Chondrocyte (in vitro differentiated cells): ENCODE results near the gene PLXNA2. TPM values are rescaled to one million over a fixed set of nuclear protein-coding genes. Genes with fewer than 3 reads are reported as not detected.
A peak's percentile ranks its signal among the peaks of the same experiment; 100 is the strongest.

Experiments used
- DNase-seq: peaks from one replicate; pipeline ENCODE4 v3.0.0; 2021; ENCODE audit warnings: mixed read lengths, low spot score
- H3K27ac Mint-ChIP-seq: one replicate; pipeline ENCODE4 v1.8.0; 2021; ENCODE audit warnings: mild to moderate bottlenecking, moderate library complexity, mixed read lengths; ENCODE audit not compliant: unreplicated experiment
- H3K27me3 Mint-ChIP-seq: 2 replicates; pipeline ENCODE4 v1.8.0; 2021; ENCODE audit warnings: low read depth, mixed read lengths
- H3K36me3 Mint-ChIP-seq: 2 replicates; pipeline ENCODE4 v1.8.0; 2021; ENCODE audit warnings: low read depth, mixed read lengths
- H3K4me1 Mint-ChIP-seq: 2 replicates; pipeline ENCODE4 v1.8.0; 2021; ENCODE audit warnings: low read depth, mild to moderate bottlenecking, mixed read lengths
- H3K4me3 Mint-ChIP-seq: one replicate; pipeline ENCODE4 v1.8.0; 2021; ENCODE audit warnings: mild to moderate bottlenecking, moderate library complexity, mixed read lengths; ENCODE audit not compliant: unreplicated experiment
- H3K9me3 Mint-ChIP-seq: 2 replicates; pipeline ENCODE4 v1.8.0; 2021; ENCODE audit warnings: low read depth, mixed read lengths
- CTCF ChIP-seq: fragments of 200-600 bp; sonication (generic); IDR thresholded peaks from 2 replicates; pipeline ENCODE4 v1.5.0; 2021; ENCODE audit warnings: antibody characterized with exemption, mild to moderate bottlenecking, moderate library complexity
- total RNA-seq: library from RNA; stranded (reverse); gene quantifications from 3 replicates; pipeline ENCODE4 v1.2.1, GENCODE V29; 2021

PLXNA2 gene
- total RNA-seq, 1 donor from 2014 or later, result 22.0 TPM

- Mint-ChIP-seq H3K27ac (peak overlapping the region; percentile 80), H3K36me3 (peaks cover 24% of the 10 kb centered on the region), H3K9me3 (no peaks in the 10 kb centered on the region), H3K27me3 (no peaks in the 10 kb centered on the region), H3K4me1 (peaks cover 37% of the 10 kb centered on the region), H3K4me3 (no peak overlapping the region)
- TF ChIP-seq CTCF, result no peak
- DNase-seq, result no peak
Measured at GRCh38 chr1:208089761-208090370, 154.3 kb downstream of the PLXNA2 start.

DNA sequence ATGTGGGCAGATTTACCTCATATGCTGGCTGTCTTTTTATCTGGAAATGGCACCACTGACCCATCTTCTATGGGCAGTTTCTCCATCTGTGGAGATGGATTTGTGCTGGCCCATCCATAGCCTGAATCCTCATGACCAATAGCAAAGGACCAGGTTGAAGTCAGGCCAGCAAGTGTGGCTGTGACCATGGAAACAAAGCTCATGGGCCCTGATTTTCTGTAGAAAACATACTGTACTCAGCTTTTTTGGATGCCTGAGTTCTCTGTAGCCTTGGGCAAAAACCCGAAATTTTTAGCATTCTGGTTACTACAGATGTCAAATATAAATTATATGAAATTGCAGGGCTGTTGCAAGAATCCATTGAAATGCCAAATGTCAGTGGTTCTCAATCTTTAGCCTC is 155.0 kb downstream of the PLXNA2 start:
- no peaks in the 10 kb centered on the region for H3K27me3 Mint-ChIP-seq
- H3K27ac Mint-ChIP-seq, result no peak overlapping the region
- no peak for TF ChIP-seq CTCF

GRCh38 chr1:208088319-208088718 is 155.9 kb downstream of the PLXNA2 start:
- peaks cover 37% of the 10 kb centered on the region for H3K4me1 Mint-ChIP-seq
- H3K27me3 Mint-ChIP-seq, result no peaks in the 10 kb centered on the region
- TF ChIP-seq CTCF, result no peak
- DNase-seq, result no peak
- no peak overlapping the region for H3K4me3 Mint-ChIP-seq
- H3K36me3 Mint-ChIP-seq, result peaks cover 23% of the 10 kb centered on the region
- no peaks in the 10 kb centered on the region for H3K9me3 Mint-ChIP-seq
- H3K27ac Mint-ChIP-seq, result no peak overlapping the region

More for the DNA sequence above, 155.0 kb downstream of the PLXNA2 start:
- Mint-ChIP-seq H3K36me3 (peaks cover 27% of the 10 kb centered on the region), H3K9me3 (no peaks in the 10 kb centered on the region), H3K4me1 (peaks cover 37% of the 10 kb centered on the region), H3K4me3 (no peak overlapping the region)
- DNase-seq, result no peak

DNA sequence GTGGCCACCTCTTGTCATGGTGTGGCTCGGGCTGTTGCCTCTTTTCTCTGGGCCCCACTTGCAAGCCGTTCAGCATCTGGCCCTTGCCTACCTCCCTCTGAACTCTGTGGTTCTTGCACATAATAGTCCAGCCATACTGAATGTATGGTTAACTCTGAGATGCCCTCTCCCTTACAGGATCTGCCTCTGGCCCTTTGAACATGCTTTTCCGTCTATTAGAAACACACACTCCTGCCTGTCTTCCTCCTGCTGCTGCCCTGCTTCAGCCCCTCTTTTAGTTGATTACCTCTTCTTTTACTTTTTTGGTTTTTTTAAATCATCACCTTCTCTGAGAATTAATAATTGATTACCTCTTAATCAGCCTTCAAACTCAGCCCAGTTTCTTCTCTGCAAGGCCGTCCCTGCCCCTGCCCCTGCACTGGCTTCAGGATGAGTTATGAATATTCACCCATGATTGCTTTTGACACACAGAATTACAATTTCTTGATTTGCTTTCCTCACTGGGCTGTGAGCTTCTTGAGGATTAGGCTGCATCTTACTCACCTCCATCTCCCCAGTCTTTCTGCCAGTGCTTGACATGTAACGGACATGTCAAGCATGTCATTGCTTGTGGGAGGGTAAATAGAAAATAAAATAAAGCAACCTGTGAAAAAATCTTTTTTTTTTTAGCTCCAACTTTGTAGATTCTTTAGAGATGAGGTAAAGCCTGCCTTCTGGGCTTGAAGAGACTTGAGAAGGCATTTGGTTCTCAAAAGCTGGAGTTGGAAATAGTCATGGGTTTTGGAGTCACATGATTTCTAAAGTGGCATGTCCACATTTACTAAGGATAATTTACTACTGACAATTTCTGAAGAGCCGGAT is 158.3 kb downstream of the PLXNA2 start:
- H3K9me3 Mint-ChIP-seq, result no peaks in the 10 kb centered on the region
- peaks cover 32% of the 10 kb centered on the region for H3K4me1 Mint-ChIP-seq
- peak overlapping the region; percentile 94 for H3K27ac Mint-ChIP-seq
- H3K36me3 Mint-ChIP-seq, result peaks cover 17% of the 10 kb centered on the region
- TF ChIP-seq CTCF, result no peak
- no peak for DNase-seq
- no peaks in the 10 kb centered on the region for H3K27me3 Mint-ChIP-seq
- H3K4me3 Mint-ChIP-seq, result peak overlapping the region; percentile 43

GRCh38 chr1:208084764-208085163 is 159.4 kb downstream of the PLXNA2 start:
- H3K4me3 Mint-ChIP-seq, result no peak overlapping the region
- no peaks in the 10 kb centered on the region for H3K27me3 Mint-ChIP-seq
- no peak for DNase-seq
- peaks cover 17% of the 10 kb centered on the region for H3K36me3 Mint-ChIP-seq
- H3K27ac Mint-ChIP-seq, result no peak overlapping the region
- H3K4me1 Mint-ChIP-seq, result peaks cover 20% of the 10 kb centered on the region
- H3K9me3 Mint-ChIP-seq, result no peaks in the 10 kb centered on the region
- no peak for TF ChIP-seq CTCF
